Fibroblast of lung (primary cell): ENCODE measurements around the gene NLRC4. TPM values are rescaled to one million over a fixed set of nuclear protein-coding genes. Genes with fewer than 3 reads are reported as not detected.

Experiments used
- DNase-seq, 2 donors: peaks; one replicate each; pipeline versions ENCODE4 v3.0.0 to v3.0.0-alpha.2; 2010; ENCODE audit warnings: low read depth in 2 of 2
- H2AFZ ChIP-seq: 2 replicates; pipeline ENCODE4 v1.5.1; 2012; ENCODE audit warnings: low read length, control low read depth, inconsistent platforms
- H3K27ac ChIP-seq: 2 replicates; pipeline ENCODE4 v1.5.1; 2011; ENCODE audit warnings: low read length, control low read depth; ENCODE audit not compliant: insufficient read depth
- H3K27me3 ChIP-seq: 2 replicates; pipeline ENCODE4 v1.5.1; 2011; ENCODE audit warnings: mild to moderate bottlenecking, low read length; ENCODE audit not compliant: control insufficient read depth, insufficient read depth
- H3K36me3 ChIP-seq: 2 replicates; pipeline ENCODE4 v1.5.1; 2011; ENCODE audit warnings: low read length; ENCODE audit not compliant: control insufficient read depth, insufficient read depth
- H3K4me1 ChIP-seq: 2 replicates; pipeline ENCODE4 v1.5.1; 2011; ENCODE audit warnings: low read length; ENCODE audit not compliant: control insufficient read depth, insufficient read depth; ENCODE audit errors: extremely low read depth
- H3K4me2 ChIP-seq: 2 replicates; pipeline ENCODE4 v1.5.1; 2011; ENCODE audit warnings: low read length, control low read depth; ENCODE audit not compliant: insufficient read depth; ENCODE audit errors: extremely low read depth
- H3K4me3 ChIP-seq, 4 experiments: fragments of 200-600 bp in 1 of 4; sonication (generic) in 1 of 4; replicated peaks in 1 of 4; 2 replicates each; pipeline ENCODE4 v1.5.1; 2011 to 2016; ENCODE audit warnings: low read length in 4 of 4, low read depth in 3 of 4, mild to moderate bottlenecking in 3 of 4, control low read depth in 2 of 4, inconsistent platforms in 1 of 4, mixed read lengths in 1 of 4; ENCODE audit not compliant: insufficient read depth in 1 of 4; ENCODE audit errors: control extremely low read depth in 1 of 4
- H3K79me2 ChIP-seq: 2 replicates; pipeline ENCODE4 v1.5.1; 2012; ENCODE audit warnings: mild to moderate bottlenecking, low read length, inconsistent platforms; ENCODE audit not compliant: control insufficient read depth, insufficient read depth
- H3K9ac ChIP-seq: 2 replicates; pipeline ENCODE4 v1.5.1; 2011; ENCODE audit warnings: mild to moderate bottlenecking, low read length, control low read depth; ENCODE audit not compliant: insufficient read depth
- H3K9me3 ChIP-seq: 2 replicates; pipeline ENCODE4 v1.5.1; 2012; ENCODE audit warnings: low read depth, low read length; ENCODE audit not compliant: control insufficient read depth, insufficient read depth
- H4K20me1 ChIP-seq: 2 replicates; pipeline ENCODE4 v1.5.1; 2011; ENCODE audit warnings: low read length; ENCODE audit not compliant: control insufficient read depth, insufficient read depth; ENCODE audit errors: extremely low read depth
- EZH2 ChIP-seq: IDR thresholded peaks from 2 replicates; pipeline ENCODE4 v1.5.1; 2012; ENCODE audit warnings: low read length, control low read depth, mild to moderate bottlenecking; ENCODE audit errors: missing control alignments
- polyA plus RNA-seq, 2 donors: library from polyadenylated mRNA; depleted of rRNA in 1 of 2; stranded (reverse) in 1 of 2; unstranded in 1 of 2; fragments of >200 nt; gene quantifications; 2 replicates each; pipeline ENCODE4 v1.2.1, GENCODE V29; 2011 to 2012; ENCODE audit warnings: missing spikeins in 1 of 2
- total RNA-seq: library from RNA; depleted of rRNA; stranded (reverse); fragments of >200 nt; gene quantifications from 2 replicates; pipeline ENCODE4 v1.2.1, GENCODE V29; 2014
- TF ChIP-seq, protein P1 (sequence below), 2 donors: IDR thresholded peaks in 1 of 2; conservative IDR thresholded peaks in 1 of 2; 1 replicate in 1 of 2; 2 replicates in 1 of 2; pipeline ENCODE4 v1.5.1; 2011 to 2012; ENCODE audit warnings: low read length in 2 of 2, control low read depth in 1 of 2, inconsistent platforms in 1 of 2, low read depth in 1 of 2, mild to moderate bottlenecking in 1 of 2

Gene NLRC4
- total and polyA plus RNA-seq, 2 donors (not counting 1 experiment from before 2014, with no cell fraction given), result not detected

DNA sequence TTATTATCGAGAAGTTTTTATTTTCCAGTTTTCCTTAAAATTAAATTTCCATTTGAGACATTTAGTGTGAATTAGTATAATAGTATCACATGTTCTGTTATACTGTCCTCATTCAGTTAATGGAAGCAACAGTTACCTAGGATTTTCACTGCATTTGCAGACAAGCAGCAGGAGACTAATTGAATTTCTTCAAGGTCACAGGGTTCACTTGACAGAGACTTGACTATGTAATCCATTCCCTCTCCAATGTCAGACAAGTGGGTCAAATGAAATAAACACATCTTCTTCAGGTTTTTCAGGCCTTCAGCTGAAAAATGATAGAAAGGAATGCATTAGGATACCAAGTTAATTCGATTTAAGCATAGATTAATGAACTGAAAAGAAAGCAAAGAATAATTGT is 26.7 kb downstream of the NLRC4 start:
- Histone ChIP-seq H3K9me3 (no peaks in the 10 kb centered on the region), H3K27ac (no peak overlapping the region), H3K4me1 (no peaks in the 10 kb centered on the region), H3K9ac (no peak overlapping the region), H3K4me2 (no peak overlapping the region), H3K4me3 (no peak overlapping the region), H3K27me3 (no peaks in the 10 kb centered on the region), H3K79me2 (no peaks in the 10 kb centered on the region), H3K36me3 (no peaks in the 10 kb centered on the region), H4K20me1 (no peaks in the 10 kb centered on the region), H2AFZ (no peak overlapping the region)
- DNase-seq, result no peak
- TF ChIP-seq, protein P1, sequence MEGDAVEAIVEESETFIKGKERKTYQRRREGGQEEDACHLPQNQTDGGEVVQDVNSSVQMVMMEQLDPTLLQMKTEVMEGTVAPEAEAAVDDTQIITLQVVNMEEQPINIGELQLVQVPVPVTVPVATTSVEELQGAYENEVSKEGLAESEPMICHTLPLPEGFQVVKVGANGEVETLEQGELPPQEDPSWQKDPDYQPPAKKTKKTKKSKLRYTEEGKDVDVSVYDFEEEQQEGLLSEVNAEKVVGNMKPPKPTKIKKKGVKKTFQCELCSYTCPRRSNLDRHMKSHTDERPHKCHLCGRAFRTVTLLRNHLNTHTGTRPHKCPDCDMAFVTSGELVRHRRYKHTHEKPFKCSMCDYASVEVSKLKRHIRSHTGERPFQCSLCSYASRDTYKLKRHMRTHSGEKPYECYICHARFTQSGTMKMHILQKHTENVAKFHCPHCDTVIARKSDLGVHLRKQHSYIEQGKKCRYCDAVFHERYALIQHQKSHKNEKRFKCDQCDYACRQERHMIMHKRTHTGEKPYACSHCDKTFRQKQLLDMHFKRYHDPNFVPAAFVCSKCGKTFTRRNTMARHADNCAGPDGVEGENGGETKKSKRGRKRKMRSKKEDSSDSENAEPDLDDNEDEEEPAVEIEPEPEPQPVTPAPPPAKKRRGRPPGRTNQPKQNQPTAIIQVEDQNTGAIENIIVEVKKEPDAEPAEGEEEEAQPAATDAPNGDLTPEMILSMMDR (conservative IDR thresholded peaks at IDR 0.05 in 1 of 2, IDR thresholded peaks at IDR 0.05 in 1 of 2; ENCODE audit: low read depth in 1 of 2, low read length in 2 of 2), result no peak
- TF ChIP-seq EZH2, result no peak

DNA sequence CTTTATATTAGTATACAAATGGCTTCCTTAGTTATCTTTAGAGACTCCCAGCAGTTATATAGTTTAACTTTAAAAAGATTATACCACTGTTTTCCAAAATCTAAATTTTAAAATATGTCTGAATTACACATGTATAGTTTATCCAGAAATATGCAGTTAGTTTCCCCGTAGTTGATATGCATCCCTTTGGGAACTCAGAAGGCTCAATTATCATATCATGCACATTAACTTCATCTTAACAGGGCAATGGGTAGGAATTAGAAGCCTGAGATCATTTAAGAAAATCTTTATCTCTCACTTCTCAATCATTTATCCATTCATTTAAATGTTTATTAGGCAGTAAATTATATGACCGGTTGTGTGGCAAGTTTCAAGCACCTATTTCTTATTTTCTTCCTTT is 27.2 kb downstream of the NLRC4 start:
- H3K4me3 ChIP-seq, result no peak overlapping the region
- H2AFZ ChIP-seq, result no peak overlapping the region
- H3K79me2 ChIP-seq, result no peaks in the 10 kb centered on the region

DNA sequence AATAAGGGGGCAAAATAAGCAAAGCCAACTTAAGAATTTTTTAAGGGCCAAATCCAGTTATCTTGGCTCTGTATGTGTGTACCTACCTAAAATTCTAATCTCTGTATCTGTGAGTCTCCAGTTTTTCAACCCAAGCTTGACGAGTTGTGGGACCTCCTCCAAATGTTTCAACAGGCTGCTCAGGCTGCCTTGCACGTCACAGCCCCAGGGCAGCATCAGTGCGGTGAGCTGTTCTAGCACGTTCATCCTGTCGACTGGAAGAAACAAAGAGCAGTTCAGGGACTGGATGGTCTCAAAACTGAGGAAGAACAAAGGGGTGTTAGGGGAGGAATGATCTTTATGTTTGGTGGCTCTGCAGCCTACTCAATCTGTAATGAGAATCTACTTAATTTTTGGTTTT is 29.4 kb downstream of the NLRC4 start:
- H3K4me2 ChIP-seq, result no peak overlapping the region
- peak in 1 of 2 donors; percentile 10 for DNase-seq
- H3K27me3 ChIP-seq, result no peaks in the 10 kb centered on the region
- no peaks in the 10 kb centered on the region for H3K36me3 ChIP-seq
- TF ChIP-seq, protein P1 (conservative IDR thresholded peaks at IDR 0.05 in 1 of 2, IDR thresholded peaks at IDR 0.05 in 1 of 2; ENCODE audit: low read depth in 1 of 2, low read length in 2 of 2), result no peak
- TF ChIP-seq EZH2, result no peak
- no peaks in the 10 kb centered on the region for H3K4me1 ChIP-seq
- no peak overlapping the region for H2AFZ ChIP-seq
- no peaks in the 10 kb centered on the region for H4K20me1 ChIP-seq
- H3K9ac ChIP-seq, result no peak overlapping the region
- H3K79me2 ChIP-seq, result no peaks in the 10 kb centered on the region
- H3K9me3 ChIP-seq, result no peaks in the 10 kb centered on the region
- no peak overlapping the region for H3K27ac ChIP-seq
- no peak overlapping the region for H3K4me3 ChIP-seq

More for the DNA sequence above, 27.2 kb downstream of the NLRC4 start:
- DNase-seq, result no peak
- Histone ChIP-seq H3K9me3 (no peaks in the 10 kb centered on the region), H3K27ac (no peak overlapping the region), H3K36me3 (no peaks in the 10 kb centered on the region), H3K4me2 (no peak overlapping the region), H3K4me1 (no peaks in the 10 kb centered on the region), H4K20me1 (no peaks in the 10 kb centered on the region), H3K27me3 (no peaks in the 10 kb centered on the region), H3K9ac (no peak overlapping the region)
- TF ChIP-seq, protein P1 (conservative IDR thresholded peaks at IDR 0.05 in 1 of 2, IDR thresholded peaks at IDR 0.05 in 1 of 2; ENCODE audit: low read depth in 1 of 2, low read length in 2 of 2), result no peak
- no peak for TF ChIP-seq EZH2
